NCI-H2081 (cell line): ENCODE measurements around the gene TUBA3E.
"Not testable (repeated sequence)": the region's sequence is repeated elsewhere in the genome, so short reads cannot be mapped to it uniquely, and the experiment has no call there.

Experiments used
- DNase-seq, 2 experiments: peaks; one replicate each; lab custom pipeline; 2025; lab: John Stamatoyannopoulos, UW

TUBA3E gene

DNA sequence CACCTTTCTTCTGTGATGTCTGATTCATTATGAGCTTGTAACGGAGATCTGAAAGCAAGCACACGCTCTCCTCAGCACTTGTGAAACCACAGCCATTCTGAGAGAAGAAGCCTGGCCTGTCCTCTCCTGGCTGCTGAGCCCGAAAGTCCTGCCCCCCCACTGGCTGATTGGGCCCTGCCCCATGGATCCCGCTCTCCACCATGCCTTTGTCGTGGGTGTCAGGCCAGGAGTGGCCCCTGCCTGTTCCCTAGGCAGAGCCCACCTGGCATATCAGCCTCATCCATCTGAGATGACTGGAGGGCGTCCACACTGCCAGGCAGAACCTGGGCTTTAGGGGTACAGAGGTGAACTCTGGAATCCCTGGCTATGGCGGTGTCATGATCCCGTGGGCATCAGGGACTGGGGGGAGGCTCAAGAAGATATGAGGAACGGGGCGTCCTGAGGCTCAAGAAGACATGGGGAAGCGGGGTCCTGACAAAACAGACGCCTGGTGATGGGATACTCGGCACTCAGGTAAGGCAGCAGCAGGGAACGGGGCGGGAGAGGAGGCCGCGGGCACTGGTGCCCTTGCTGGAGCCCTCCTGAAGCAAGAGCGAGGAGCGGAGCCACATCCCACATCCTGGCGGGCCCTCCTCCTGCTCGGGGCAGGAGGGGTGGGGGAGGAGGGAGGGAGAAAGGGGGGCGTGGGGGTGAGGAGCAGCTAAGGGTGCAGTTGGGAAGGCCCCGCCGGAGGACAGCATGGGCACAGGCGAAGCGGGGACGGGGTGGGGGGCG is 54.8 kb downstream of the TUBA3E start:
- DNase-seq, result not testable (repeated sequence)

DNA sequence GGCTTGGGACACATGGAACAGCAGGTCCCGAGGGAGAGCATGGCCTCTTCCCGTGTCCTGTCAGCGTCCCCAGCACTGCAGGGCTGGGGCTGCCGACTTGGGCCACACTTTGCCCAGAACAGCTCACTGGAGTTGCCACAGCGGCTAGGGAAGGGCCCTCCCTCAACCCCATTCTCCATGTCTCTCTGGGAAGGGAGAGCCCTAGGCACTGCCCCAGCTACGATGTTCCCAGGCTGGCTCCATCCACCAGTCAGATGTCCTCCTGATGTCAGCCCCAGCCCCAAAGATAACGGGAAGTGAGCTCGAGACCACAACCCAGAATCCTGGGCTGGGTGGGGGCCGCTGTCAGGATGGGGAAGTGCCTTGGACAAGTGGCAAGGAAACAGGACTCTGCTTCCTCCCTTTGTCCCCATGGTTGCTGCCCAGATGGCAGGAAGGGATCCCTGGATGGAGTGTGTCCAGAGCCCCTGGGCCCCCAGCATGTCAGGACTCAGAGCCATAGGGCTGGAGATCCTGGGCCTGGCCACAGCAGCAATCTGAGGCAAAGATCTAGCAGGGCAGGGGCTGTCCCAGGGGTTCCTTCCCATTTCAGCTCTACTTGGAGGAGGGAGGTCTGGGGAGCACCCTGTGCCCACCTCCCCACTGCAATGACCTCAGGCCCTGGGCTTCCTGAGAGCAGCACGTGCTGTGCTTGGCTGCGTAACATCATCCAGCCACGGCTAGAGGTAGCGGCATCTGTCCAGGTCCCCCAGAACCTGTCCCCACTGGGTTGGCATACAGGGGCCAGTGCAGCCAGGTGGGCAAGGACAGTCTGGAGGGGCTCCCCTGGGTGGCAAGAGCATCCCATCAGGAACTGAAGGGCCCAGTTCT is 55.6 kb downstream of the TUBA3E start:
- not testable (repeated sequence) for DNase-seq
